GM12878 (cell line): ENCODE results near the gene CCR1. TPM values are rescaled to one million over a fixed set of nuclear protein-coding genes. Genes with fewer than 3 reads are reported as not detected.

Source experiments
- ATAC-seq: fragments of 200-7000 bp; cut with Tn5 transposase; 3 replicates; pipeline ENCODE4 v1.9.1; 2020; ENCODE audit warnings: mild to moderate bottlenecking, moderate library complexity
- BruUV-seq: library from RNA; stranded (reverse); fragments of 400-500 nt; replicated peaks from 2 replicates; lab custom pipeline; 2021; lab: Mats Ljungman, UMichigan
- CTCF ChIA-PET: fragments of 300-600 bp; sonication (Branson Sonifier 250); formaldehyde crosslinking; extraction: SDS; loops from one replicate; lab custom pipeline; 2021; ENCODE audit warnings: inconsistent platforms; lab: Yijun Ruan, JAX
- POLR2A ChIA-PET: fragments of 350-600 bp; formaldehyde crosslinking; extraction: SDS; loops from one replicate; lab custom pipeline; 2021; ENCODE audit warnings: inconsistent platforms; lab: Charles Lee
- RAD21 ChIA-PET: fragments of 300-600 bp; sonication (Branson Sonifier 250); formaldehyde crosslinking; loops from one replicate; lab custom pipeline; 2023; ENCODE audit warnings: antibody characterized with exemption; ENCODE audit not compliant: unreplicated experiment; lab: Charles Lee
- SMC1A ChIA-PET: fragments of 300-600 bp; sonication (Branson Sonifier 250); formaldehyde crosslinking; loops from one replicate; lab custom pipeline; 2023; ENCODE audit not compliant: unreplicated experiment, uncharacterized antibody; lab: Charles Lee
- DNase-seq: peaks from one replicate; pipeline ENCODE4 v3.0.0-alpha.2; 2011; ENCODE audit warnings: low read depth, low spot score
- FAIRE-seq: peaks from 3 replicates; lab custom pipeline; 2011; peaks lifted over from hg19 to GRCh38; lab: Jason Lieb, UNC
- H2AFZ ChIP-seq: 2 replicates; pipeline ENCODE4 v1.6.0; 2011; ENCODE audit warnings: low read depth, low read length, control low read depth; ENCODE audit not compliant: control insufficient read depth
- H3K27ac ChIP-seq: 2 replicates; pipeline ENCODE4 v1.5.1; 2011; ENCODE audit warnings: control low read depth; ENCODE audit not compliant: control insufficient read depth, insufficient read depth
- H3K27me3 ChIP-seq, 2 experiments: replicated peaks in 1 of 2; 2 replicates each; pipeline versions ENCODE4 v1.6.0 to v1.6.1; 2011; ENCODE audit warnings: low read length in 1 of 2; ENCODE audit not compliant: control insufficient read depth in 2 of 2, insufficient read depth in 2 of 2
- H3K36me3 ChIP-seq, 2 experiments: 2 replicates each; pipeline ENCODE4 v1.5.1; 2011; ENCODE audit warnings: low read length in 1 of 2; ENCODE audit not compliant: control insufficient read depth in 2 of 2, insufficient read depth in 2 of 2
- H3K4me1 ChIP-seq: 2 replicates; pipeline ENCODE4 v1.6.1; 2011; ENCODE audit warnings: mild to moderate bottlenecking, low read length, moderate library complexity, mixed read lengths; ENCODE audit not compliant: control insufficient read depth, insufficient read depth
- H3K4me2 ChIP-seq: 2 replicates; pipeline ENCODE4 v1.6.0; 2011; ENCODE audit warnings: control low read depth; ENCODE audit not compliant: control insufficient read depth, insufficient read depth
- H3K4me3 ChIP-seq: fragments of 200-600 bp; sonication (generic); 2 replicates; pipeline ENCODE4 v1.5.1; 2016
- H3K79me2 ChIP-seq: 2 replicates; pipeline ENCODE4 v1.6.0; 2011; ENCODE audit warnings: low read length; ENCODE audit not compliant: control insufficient read depth, insufficient read depth
- H3K9ac ChIP-seq: 2 replicates; pipeline ENCODE4 v1.8.0; 2011; ENCODE audit warnings: low read length, control low read depth, mixed read lengths; ENCODE audit not compliant: control insufficient read depth, insufficient read depth
- H3K9me3 ChIP-seq: replicated peaks from 3 replicates; pipeline ENCODE4 v1.5.1; 2011; ENCODE audit warnings: mild to moderate bottlenecking, low read length; ENCODE audit not compliant: control insufficient read depth, insufficient read depth
- H4K20me1 ChIP-seq: 2 replicates; pipeline ENCODE4 v1.6.0; 2011; ENCODE audit not compliant: control insufficient read depth, insufficient read depth
- DPF2 ChIP-seq: fragments of 450-650 bp; IDR thresholded peaks from 2 replicates; pipeline ENCODE4 v1.6.1; 2017; ENCODE audit warnings: mild to moderate bottlenecking
- MTA3 ChIP-seq: IDR thresholded peaks from 2 replicates; pipeline ENCODE4 v1.6.1; 2012; ENCODE audit warnings: low read length, inconsistent platforms, borderline replicate concordance
- NFYA ChIP-seq: IDR thresholded peaks from 2 replicates; pipeline ENCODE4 v1.6.1; 2011; ENCODE audit warnings: low read depth, mild to moderate bottlenecking, low read length, improper control_type of control experiment, borderline replicate concordance
- RAD21 ChIP-seq: IDR thresholded peaks from 2 replicates; pipeline ENCODE4 v1.6.1; 2011; ENCODE audit warnings: mild to moderate bottlenecking, low read depth, low read length, moderate library complexity; ENCODE audit not compliant: insufficient read depth
- REST ChIP-seq: IDR thresholded peaks from 2 replicates; pipeline ENCODE4 v1.6.1; 2012; ENCODE audit warnings: mild to moderate bottlenecking, low read depth, low read length
- SMAD1 ChIP-seq: fragments of 450-650 bp; IDR thresholded peaks from 2 replicates; pipeline ENCODE4 v1.6.1; 2018; ENCODE audit warnings: mild to moderate bottlenecking, low read depth; ENCODE audit not compliant: partially characterized antibody
- SMC3 ChIP-seq: IDR thresholded peaks from 2 replicates; pipeline ENCODE4 v1.6.1; 2011; ENCODE audit warnings: low read length, improper control_type of control experiment, borderline replicate concordance
- TCF12 ChIP-seq: IDR thresholded peaks from 2 replicates; pipeline ENCODE4 v1.6.1; 2011; ENCODE audit warnings: low read depth, mild to moderate bottlenecking, low read length
- ZNF274 ChIP-seq: IDR thresholded peaks from one replicate; pipeline ENCODE4 v1.8.0; 2011; ENCODE audit not compliant: insufficient read length, insufficient read depth
- ZZZ3 ChIP-seq: IDR thresholded peaks from 2 replicates; pipeline ENCODE4 v1.6.1; 2011; ENCODE audit warnings: low read depth; ENCODE audit not compliant: control insufficient read depth, insufficient read length
- WGBS: methylation state at CpG from one replicate; pipeline ENCODE4 v1.1.6; 2016; ENCODE audit warnings: low lambda C conversion rate; ENCODE audit not compliant: insufficient replicate concordance, insufficient coverage; ENCODE audit errors: missing lambda C conversion rate; 5-methylcytosine and 5-hydroxymethylcytosine counted together
- in situ Hi-C: fragments of 300-500 bp; cut with MboI; formaldehyde crosslinking; loops from 9 replicates; pipeline ENCODE4 v1.14.3; 2018; ENCODE audit warnings: mixed read lengths
- intact Hi-C: fragments of 100-400 bp; cut with micrococcal nuclease; formaldehyde crosslinking; loops from one replicate; pipeline ENCODE4 v1.14.2; 2022; ENCODE audit not compliant: unreplicated experiment
- polyA plus RNA-seq, 11 experiments: library from polyadenylated mRNA; depleted of rRNA in 4 of 11; unstranded in 6 of 11; stranded (reverse) in 5 of 11; fragments of >200 nt; fragmentation: Nextera tagmentation in 4 of 11; fragmentation: Illumina TruSeq in 1 of 11; extraction: Ambion mirVana in 4 of 11; extraction: Trizol in 1 of 11; gene quantifications; 1 replicate in 1 of 11; 2 replicates in 10 of 11; pipeline versions ENCODE4 v1.2.1 to v1.2.3, GENCODE V29; 2011 to 2016; ENCODE audit warnings: inconsistent platforms in 2 of 11, missing spikeins in 2 of 11, low read depth in 1 of 11
- total RNA-seq, 4 experiments: library from RNA; depleted of rRNA in 3 of 4; stranded (reverse); fragments of >200 nt in 3 of 4; fragmentation: Illumina TruSeq in 1 of 4; extraction: Trizol in 1 of 4; gene quantifications; 2 replicates each; pipeline versions ENCODE4 v1.2.1 to v1.2.3, GENCODE V29; 2013 to 2021
- TF ChIP-seq, protein P1 (sequence below): fragments of 450-650 bp; IDR thresholded peaks from 2 replicates; pipeline ENCODE4 v1.6.1; 2017; ENCODE audit warnings: mild to moderate bottlenecking, moderate library complexity

The CCR1 gene
- total and polyA plus RNA-seq, 10 of the 15 experiments (the other 5 are each of a cell fraction or from before 2014, with no cell fraction given): 2.3 to 11.0 (median 7.8) TPM

GRCh38 chr3:46186471-46187340, 21.4 kb downstream of the CCR1 start:
- ChIA-PET SMC1A (interaction anchor here (0.6 to 8.0 kb wide), 21 partner anchors 10 to 322 kb away, joined by 3 to 103 read pairs (median 4); partner anchors contain the start of genes CCR1 and CCR5), POLR2A (interaction anchor here (0.7 to 2.6 kb wide), 9 partner anchors 12 to 98 kb away, joined by 3 to 10 read pairs (median 3); partner anchors contain the start of gene CCR1), CTCF (interaction anchor here (0.6 to 9.5 kb wide), 18 partner anchors 21 to 1835 kb away, joined by 3 to 71 read pairs (median 4); partner anchors contain the start of genes CCR1 and CCR5), RAD21 (interaction anchor here (0.6 to 5.5 kb wide), 14 partner anchors 21 to 352 kb away, joined by 3 to 51 read pairs (median 4); partner anchors contain the start of gene CCR1)
- peak overlapping the region; percentile 73 for H3K4me2 ChIP-seq
- H3K27me3 ChIP-seq: no peaks in the 10 kb centered on the region
- H2AFZ ChIP-seq: no peak overlapping the region
- no TSS peak for BruUV-seq
- no peaks in the 10 kb centered on the region for H3K36me3 ChIP-seq
- H3K4me3 ChIP-seq: 0 out of 2 replicates have a peak overlapping the region, but pooled peaks have one; percentile 6
- H3K79me2 ChIP-seq: no peaks in the 10 kb centered on the region
- FAIRE-seq (peak; percentile 89), DNase-seq (peak; percentile 87), ATAC-seq (peak; percentile 94)
- in situ Hi-C loops: no loop called here
- peaks cover 33% of the 10 kb centered on the region for H3K4me1 ChIP-seq
- H4K20me1 ChIP-seq: no peaks in the 10 kb centered on the region
- peak overlapping the region; percentile 71 for H3K27ac ChIP-seq
- peaks cover 5% of the 10 kb centered on the region; the same call in 2 of the 3 replicates for H3K9me3 ChIP-seq
- 0% methylated on average over 3 of the region's 3 CpGs for WGBS
- no peak overlapping the region for H3K9ac ChIP-seq
- intact Hi-C loops: loop anchor here (1.0 to 2.0 kb wide), 3 partner anchors 22 to 182 kb away; partner anchors contain the start of gene CCR1
- TF ChIP-seq, protein P1, sequence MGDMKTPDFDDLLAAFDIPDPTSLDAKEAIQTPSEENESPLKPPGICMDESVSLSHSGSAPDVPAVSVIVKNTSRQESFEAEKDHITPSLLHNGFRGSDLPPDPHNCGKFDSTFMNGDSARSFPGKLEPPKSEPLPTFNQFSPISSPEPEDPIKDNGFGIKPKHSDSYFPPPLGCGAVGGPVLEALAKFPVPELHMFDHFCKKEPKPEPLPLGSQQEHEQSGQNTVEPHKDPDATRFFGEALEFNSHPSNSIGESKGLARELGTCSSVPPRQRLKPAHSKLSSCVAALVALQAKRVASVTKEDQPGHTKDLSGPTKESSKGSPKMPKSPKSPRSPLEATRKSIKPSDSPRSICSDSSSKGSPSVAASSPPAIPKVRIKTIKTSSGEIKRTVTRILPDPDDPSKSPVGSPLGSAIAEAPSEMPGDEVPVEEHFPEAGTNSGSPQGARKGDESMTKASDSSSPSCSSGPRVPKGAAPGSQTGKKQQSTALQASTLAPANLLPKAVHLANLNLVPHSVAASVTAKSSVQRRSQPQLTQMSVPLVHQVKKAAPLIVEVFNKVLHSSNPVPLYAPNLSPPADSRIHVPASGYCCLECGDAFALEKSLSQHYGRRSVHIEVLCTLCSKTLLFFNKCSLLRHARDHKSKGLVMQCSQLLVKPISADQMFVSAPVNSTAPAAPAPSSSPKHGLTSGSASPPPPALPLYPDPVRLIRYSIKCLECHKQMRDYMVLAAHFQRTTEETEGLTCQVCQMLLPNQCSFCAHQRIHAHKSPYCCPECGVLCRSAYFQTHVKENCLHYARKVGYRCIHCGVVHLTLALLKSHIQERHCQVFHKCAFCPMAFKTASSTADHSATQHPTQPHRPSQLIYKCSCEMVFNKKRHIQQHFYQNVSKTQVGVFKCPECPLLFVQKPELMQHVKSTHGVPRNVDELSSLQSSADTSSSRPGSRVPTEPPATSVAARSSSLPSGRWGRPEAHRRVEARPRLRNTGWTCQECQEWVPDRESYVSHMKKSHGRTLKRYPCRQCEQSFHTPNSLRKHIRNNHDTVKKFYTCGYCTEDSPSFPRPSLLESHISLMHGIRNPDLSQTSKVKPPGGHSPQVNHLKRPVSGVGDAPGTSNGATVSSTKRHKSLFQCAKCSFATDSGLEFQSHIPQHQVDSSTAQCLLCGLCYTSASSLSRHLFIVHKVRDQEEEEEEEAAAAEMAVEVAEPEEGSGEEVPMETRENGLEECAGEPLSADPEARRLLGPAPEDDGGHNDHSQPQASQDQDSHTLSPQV: no peak
- TF ChIP-seq DPF2: peak; percentile 72; the same call in 1 of the 2 replicates
- TF ChIP-seq MTA3: no peak
- TF ChIP-seq NFYA: no peak
- TF ChIP-seq SMC3: no peak
- TF ChIP-seq RAD21: no peak
- TF ChIP-seq REST: no peak
- no peak for TF ChIP-seq SMAD1
- 0 out of 2 replicates have a peak, but pooled peaks have one; percentile 51 for TF ChIP-seq TCF12
- no peak for TF ChIP-seq ZNF274
- TF ChIP-seq ZZZ3: no peak
